Psoas muscle (tissue), 8 donors: ENCODE data around the gene SMURF2. TPM values are rescaled to one million over a fixed set of nuclear protein-coding genes. Genes with fewer than 3 reads are reported as not detected.

Experiments
- ATAC-seq, 4 donors: fragments of 200-7000 bp; cut with Tn5 transposase; one replicate each; pipeline ENCODE4 v1.9.1; 2020; ENCODE audit warnings: moderate library complexity in 3 of 4, mild to moderate bottlenecking in 2 of 4
- DNase-seq, 2 donors: peaks; one replicate each; pipeline ENCODE4 v3.0.0-alpha.2; 2020
- H3K27ac ChIP-seq: fragments of 200-600 bp; one replicate; pipeline ENCODE4 v1.8.0; 2022
- H3K27me3 ChIP-seq, 3 donors: fragments of 200-600 bp in 1 of 3; one replicate each; pipeline versions ENCODE4 v1.6.1 to v1.8.0; 2013 to 2022; ENCODE audit warnings: low read length in 2 of 3, mild to moderate bottlenecking in 2 of 3, moderate library complexity in 1 of 3; ENCODE audit not compliant: insufficient read depth in 3 of 3
- H3K36me3 ChIP-seq, 2 donors: fragments of 200-600 bp in 1 of 2; one replicate each; pipeline versions ENCODE4 v1.6.1 to v1.8.0; 2013 to 2022; ENCODE audit warnings: low read depth in 1 of 2, mild to moderate bottlenecking in 1 of 2, moderate library complexity in 1 of 2; ENCODE audit not compliant: insufficient read depth in 1 of 2
- H3K4me1 ChIP-seq: fragments of 200-600 bp; one replicate; pipeline ENCODE4 v1.8.0; 2022
- H3K4me3 ChIP-seq: fragments of 200-600 bp; one replicate; pipeline ENCODE4 v1.8.0; 2022; ENCODE audit warnings: mild to moderate bottlenecking
- H3K9me3 ChIP-seq: fragments of 200-600 bp; one replicate; pipeline ENCODE4 v1.8.0; 2022
- CTCF ChIP-seq: fragments of 200-600 bp; IDR thresholded peaks from one replicate; pipeline ENCODE4 v1.8.0; 2022; ENCODE audit warnings: antibody characterized with exemption
- WGBS, 3 donors: extraction: QIAGEN DNeasy Blood & Tissue Kit; methylation state at CpG; one replicate each; pipeline versions ENCODE4 v1.1.6 to v1.1.7; 2013; 5-methylcytosine and 5-hydroxymethylcytosine counted together
- intact Hi-C, 2 donors: fragments of 100-400 bp; cut with DNase I; formaldehyde crosslinking; loops; one replicate each; pipeline versions ENCODE4 v1.11.0 to v1.14.2; 2022
- polyA plus RNA-seq, 3 donors: library from polyadenylated mRNA; stranded (reverse); fragments of 200-250 nt; gene quantifications; one replicate each; pipeline ENCODE4 v1.2.3, GENCODE V29; 2013
- total RNA-seq, 4 donors: library from RNA; stranded (reverse); fragmentation: NEBNext Ultra II Directional in 2 of 4; extraction: Animal tissue kit (Norgen Biotek cat#: 25700) in 2 of 4; gene quantifications; one replicate each; pipeline versions ENCODE4 v1.2.1 to v1.2.4, GENCODE V29; 2021 to 2023
- donor health status: healthy with polysubstance abuse.
- donor health status: DM: no; HTN: no; CAD: no; lungs with moderate emphysema.
- donor health status: Bipolar disorder and iron deficiency.
- donor health status: healthy.
- donor health status: DM: yes; HTN: yes; CAD: no.
- donor health status: DM: no; HTN: no; CAD: no.
- donor health status: DM: no; HTN: no; CAD: no.
- donor health status: DM: yes; HTN: yes; CAD: no.

Gene SMURF2
- total and polyA plus RNA-seq, 7 donors = 4.3 to 12.0 (median 8.3) TPM

GRCh38 chr17:64658931-64659330 lies 3.2 kb downstream of the SMURF2 start:
- no peaks in the 10 kb centered on the region for H3K36me3 ChIP-seq
- no peak overlapping the region for H3K27ac ChIP-seq
- no peaks in the 10 kb centered on the region for H3K9me3 ChIP-seq
- intact Hi-C loops = loop anchor here in 1 of 2 donors (10.0 kb wide), 2 partner anchors 124 to 354 kb away; no protein-coding TSS in a partner anchor
- DNase-seq (no peak), ATAC-seq (no peak)
- no peak overlapping the region for H3K4me3 ChIP-seq
- H3K4me1 ChIP-seq = peaks cover 13% of the 10 kb centered on the region
- H3K27me3 ChIP-seq = no peaks in the 10 kb centered on the region
- TF ChIP-seq CTCF = no peak

- ATAC-seq = no peak
- no peaks in the 10 kb centered on the region for H3K9me3 ChIP-seq
- intact Hi-C loops = loop anchor here in 1 of 2 donors (10.0 kb wide), 2 partner anchors 123 to 353 kb away; no protein-coding TSS in a partner anchor
- no peak overlapping the region for H3K27ac ChIP-seq
- WGBS, 3 donors = 84 to 88% (median 85%) methylated on average over 6 of the region's 6 CpGs
- no peak overlapping the region for H3K4me3 ChIP-seq
- H3K36me3 ChIP-seq = no peaks in the 10 kb centered on the region
- no peak for TF ChIP-seq CTCF
- DNase-seq = no peak
- no peaks in the 10 kb centered on the region for H3K27me3 ChIP-seq
- H3K4me1 ChIP-seq = peaks cover 13% of the 10 kb centered on the region
Measured at GRCh38 chr17:64657610-64658125, 4.4 kb downstream of the SMURF2 start.

GRCh38 chr17:64655704-64656103 lies 6.4 kb downstream of the SMURF2 start:
- DNase-seq = no peak
- Histone ChIP-seq H3K4me3 (no peak overlapping the region), H3K9me3 (no peaks in the 10 kb centered on the region), H3K27ac (no peak overlapping the region), H3K4me1 (peaks cover 12% of the 10 kb centered on the region), H3K27me3 (no peaks in the 10 kb centered on the region), H3K36me3 (no peaks in the 10 kb centered on the region)
- intact Hi-C loops = loop anchor here in 1 of 2 donors (10.0 kb wide), 2 partner anchors 121 to 351 kb away; no protein-coding TSS in a partner anchor
- ATAC-seq = no peak
- no peak for TF ChIP-seq CTCF
- WGBS, 3 donors = 97 to 100% (median 99%) methylated on average over 2 of the region's 2 CpGs

GRCh38 chr17:64653985-64654355 lies 8.1 kb downstream of the SMURF2 start:
- Histone ChIP-seq H3K4me1 (no peaks in the 10 kb centered on the region), H3K36me3 (no peaks in the 10 kb centered on the region), H3K27me3 (no peaks in the 10 kb centered on the region), H3K27ac (no peak overlapping the region), H3K9me3 (no peaks in the 10 kb centered on the region), H3K4me3 (no peak overlapping the region)
- 84 to 93% (median 85%) methylated on average over 4 of the region's 4 CpGs for WGBS, 3 donors
- ATAC-seq (no peak), DNase-seq (no peak)
- intact Hi-C loops = loop anchor here in 1 of 2 donors (10.0 kb wide), 2 partner anchors 119 to 349 kb away; no protein-coding TSS in a partner anchor
- no peak for TF ChIP-seq CTCF
